Endothelial cell (in vitro differentiated cells): ENCODE results near the gene FILIP1. TPM values are rescaled to one million over a fixed set of nuclear protein-coding genes. Genes with fewer than 3 reads are reported as not detected.

Experiments used
- DNase-seq: peaks from one replicate; pipeline ENCODE4 v3.0.0; 2021; ENCODE audit warnings: low spot score
- H3K27ac Mint-ChIP-seq: one replicate; pipeline ENCODE4 v1.8.0; 2021; ENCODE audit warnings: mixed read lengths, inconsistent platforms; ENCODE audit not compliant: unreplicated experiment
- H3K27me3 Mint-ChIP-seq: one replicate; pipeline ENCODE4 v1.8.0; 2021; ENCODE audit warnings: mild to moderate bottlenecking, moderate library complexity, mixed read lengths, inconsistent platforms; ENCODE audit not compliant: unreplicated experiment
- H3K36me3 Mint-ChIP-seq: one replicate; pipeline ENCODE4 v1.8.0; 2021; ENCODE audit warnings: mild to moderate bottlenecking, low read depth, mixed read lengths, inconsistent platforms; ENCODE audit not compliant: unreplicated experiment
- H3K4me1 Mint-ChIP-seq: one replicate; pipeline ENCODE4 v1.8.0; 2021; ENCODE audit warnings: mild to moderate bottlenecking, mixed read lengths, inconsistent platforms; ENCODE audit not compliant: unreplicated experiment
- H3K4me3 Mint-ChIP-seq: one replicate; pipeline ENCODE4 v1.8.0; 2021; ENCODE audit warnings: mild to moderate bottlenecking, mixed read lengths, inconsistent platforms; ENCODE audit not compliant: unreplicated experiment
- H3K9me3 Mint-ChIP-seq: one replicate; pipeline ENCODE4 v1.8.0; 2021; ENCODE audit warnings: mixed read lengths, inconsistent platforms; ENCODE audit not compliant: unreplicated experiment
- CTCF ChIP-seq: fragments of 200-600 bp; sonication (generic); IDR thresholded peaks from one replicate; pipeline ENCODE4 v1.5.0; 2021; ENCODE audit warnings: antibody characterized with exemption; ENCODE audit not compliant: unreplicated experiment
- total RNA-seq: library from RNA; stranded (reverse); fragmentation: NEBNext Ultra II Directional; extraction: Animal tissue kit (Norgen Biotek cat#: 25700); gene quantifications from one replicate; pipeline ENCODE4 v1.2.1, GENCODE V29; 2021; ENCODE audit not compliant: unreplicated experiment

FILIP1 gene
- total RNA-seq, 1 donor from 2014 or later = 32.0 TPM

- no peaks in the 10 kb centered on the region for H3K36me3 Mint-ChIP-seq
- no peak for TF ChIP-seq CTCF
- H3K27ac Mint-ChIP-seq = no peak overlapping the region
- no peak overlapping the region for H3K4me3 Mint-ChIP-seq
- DNase-seq = no peak
- peaks cover 48% of the 10 kb centered on the region for H3K4me1 Mint-ChIP-seq
- peaks cover 3% of the 10 kb centered on the region for H3K27me3 Mint-ChIP-seq
- H3K9me3 Mint-ChIP-seq = no peaks in the 10 kb centered on the region
These were observed 73.6 kb downstream of the FILIP1 start for GRCh38 chr6:75419980-75420379.

DNA sequence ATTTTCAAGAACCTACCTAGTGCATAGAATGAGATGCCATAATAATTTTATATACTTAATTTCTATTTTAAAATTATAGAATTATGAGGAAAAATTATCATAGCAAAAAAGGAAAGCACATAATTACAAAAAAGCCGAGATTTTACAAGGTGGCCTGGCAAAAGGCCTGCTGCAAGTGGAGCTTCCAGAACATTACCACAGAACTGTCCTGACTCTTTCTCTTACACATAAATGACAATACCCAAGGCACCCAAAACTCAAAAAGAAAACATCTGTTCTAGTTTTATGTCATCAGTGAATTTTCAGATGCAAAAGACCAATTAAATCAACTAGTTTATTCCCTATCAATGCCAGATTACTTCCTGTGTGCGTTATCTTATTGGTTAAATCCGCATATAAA is 74.2 kb downstream of the FILIP1 start:
- Mint-ChIP-seq H3K27me3 (peaks cover 3% of the 10 kb centered on the region), H3K9me3 (no peaks in the 10 kb centered on the region), H3K27ac (no peak overlapping the region), H3K36me3 (no peaks in the 10 kb centered on the region), H3K4me1 (peaks cover 53% of the 10 kb centered on the region), H3K4me3 (no peak overlapping the region)
- no peak for TF ChIP-seq CTCF
- DNase-seq = no peak

DNA sequence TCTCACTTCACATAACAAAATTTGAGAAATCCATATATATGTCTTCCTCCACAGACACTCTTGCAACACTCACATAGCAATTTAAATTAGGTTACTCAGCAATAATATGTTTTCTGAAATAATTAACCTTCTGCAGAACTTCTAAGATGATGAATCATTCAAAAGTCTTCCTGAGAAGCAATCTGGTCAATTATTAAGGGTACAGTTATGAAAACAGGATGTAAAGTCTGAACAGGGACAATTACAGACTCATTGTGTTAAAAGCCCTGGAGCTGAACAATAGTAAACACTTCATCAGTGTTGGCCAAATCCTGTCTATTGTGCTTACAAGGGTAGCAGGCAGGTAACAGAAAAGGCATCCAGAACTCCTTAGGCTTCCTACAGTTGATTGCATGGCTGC is 75.4 kb downstream of the FILIP1 start:
- no peak for DNase-seq
- Mint-ChIP-seq H3K27ac (peak overlapping the region; percentile 98), H3K36me3 (no peaks in the 10 kb centered on the region), H3K27me3 (peaks cover 3% of the 10 kb centered on the region), H3K9me3 (no peaks in the 10 kb centered on the region), H3K4me1 (peaks cover 65% of the 10 kb centered on the region), H3K4me3 (no peak overlapping the region)
- TF ChIP-seq CTCF = no peak

DNA sequence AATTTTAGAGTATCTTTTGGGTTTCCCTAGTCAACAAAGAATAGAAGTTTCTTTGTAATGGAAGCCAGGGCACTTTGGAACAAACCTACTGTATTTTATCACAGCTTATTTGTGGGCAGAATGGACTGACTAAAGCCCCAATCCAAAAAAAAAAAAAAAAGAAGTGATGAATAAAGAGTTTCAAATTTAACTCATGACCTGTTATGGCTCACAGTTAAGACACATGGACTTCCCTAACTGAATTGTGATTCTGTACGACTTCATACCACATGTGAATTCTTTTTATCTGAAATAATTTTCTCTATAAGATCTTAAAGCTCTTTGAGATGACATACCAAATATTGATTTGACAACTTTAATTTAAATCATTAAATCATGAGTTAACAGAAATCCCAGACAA is 77.2 kb downstream of the FILIP1 start:
- DNase-seq = no peak
- Mint-ChIP-seq H3K36me3 (peaks cover 4% of the 10 kb centered on the region), H3K9me3 (no peaks in the 10 kb centered on the region), H3K4me3 (no peak overlapping the region), H3K4me1 (peaks cover 75% of the 10 kb centered on the region), H3K27me3 (peaks cover 5% of the 10 kb centered on the region), H3K27ac (peak overlapping the region; percentile 54)
- no peak for TF ChIP-seq CTCF

DNA sequence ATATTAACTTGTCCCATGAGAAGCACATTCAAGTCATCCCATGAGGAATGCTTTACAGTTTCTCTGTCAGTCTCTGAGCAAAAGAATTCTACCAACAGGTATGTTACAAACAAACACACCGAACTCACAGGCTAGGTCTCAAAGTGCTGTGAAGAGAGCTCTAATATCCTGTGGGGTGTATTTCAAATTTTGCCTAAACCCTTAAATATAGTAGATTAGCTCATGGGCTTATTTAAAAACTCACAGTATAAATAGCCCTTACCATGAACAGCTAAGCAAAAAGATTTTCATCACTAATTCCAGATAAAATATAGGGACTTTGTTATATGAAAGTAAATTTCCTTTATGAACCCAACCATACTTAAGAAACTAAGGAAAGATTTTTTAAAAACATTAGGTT is 77.8 kb downstream of the FILIP1 start:
- peaks cover 5% of the 10 kb centered on the region for H3K27me3 Mint-ChIP-seq
- no peak for DNase-seq
- no peak for TF ChIP-seq CTCF
- H3K4me3 Mint-ChIP-seq = no peak overlapping the region
- no peaks in the 10 kb centered on the region for H3K9me3 Mint-ChIP-seq
- H3K36me3 Mint-ChIP-seq = peaks cover 10% of the 10 kb centered on the region
- peaks cover 81% of the 10 kb centered on the region for H3K4me1 Mint-ChIP-seq
- peak overlapping the region; percentile 88 for H3K27ac Mint-ChIP-seq
